Measurements from ENCODE around the gene CACNA1B. TPM values are rescaled to one million over a fixed set of nuclear protein-coding genes. Genes with fewer than 3 reads are reported as not detected.

CACNA1B gene
- total RNA-seq, 1 donor from 2014 or later = not detected

- TF ChIP-seq CTCF (IDR thresholded peaks at IDR 0.05; ENCODE audit: insufficient read depth, low read length, severe bottlenecking) = no peak
- DNase-seq (ENCODE audit: low read depth) (no peak), FAIRE-seq (no peak)
- no peak overlapping the region for H3K4me3 ChIP-seq (ENCODE audit: low read depth, low read length)
- no peaks in the 10 kb centered on the region for H3K27me3 ChIP-seq (ENCODE audit: control insufficient read depth, insufficient read depth, low read length)
- H3K36me3 ChIP-seq (ENCODE audit: control insufficient read depth, insufficient read depth, low read length) = no peaks in the 10 kb centered on the region
These were observed 223.2 kb downstream of the CACNA1B start for GRCh38 chr9:138100711-138101350.

DNA sequence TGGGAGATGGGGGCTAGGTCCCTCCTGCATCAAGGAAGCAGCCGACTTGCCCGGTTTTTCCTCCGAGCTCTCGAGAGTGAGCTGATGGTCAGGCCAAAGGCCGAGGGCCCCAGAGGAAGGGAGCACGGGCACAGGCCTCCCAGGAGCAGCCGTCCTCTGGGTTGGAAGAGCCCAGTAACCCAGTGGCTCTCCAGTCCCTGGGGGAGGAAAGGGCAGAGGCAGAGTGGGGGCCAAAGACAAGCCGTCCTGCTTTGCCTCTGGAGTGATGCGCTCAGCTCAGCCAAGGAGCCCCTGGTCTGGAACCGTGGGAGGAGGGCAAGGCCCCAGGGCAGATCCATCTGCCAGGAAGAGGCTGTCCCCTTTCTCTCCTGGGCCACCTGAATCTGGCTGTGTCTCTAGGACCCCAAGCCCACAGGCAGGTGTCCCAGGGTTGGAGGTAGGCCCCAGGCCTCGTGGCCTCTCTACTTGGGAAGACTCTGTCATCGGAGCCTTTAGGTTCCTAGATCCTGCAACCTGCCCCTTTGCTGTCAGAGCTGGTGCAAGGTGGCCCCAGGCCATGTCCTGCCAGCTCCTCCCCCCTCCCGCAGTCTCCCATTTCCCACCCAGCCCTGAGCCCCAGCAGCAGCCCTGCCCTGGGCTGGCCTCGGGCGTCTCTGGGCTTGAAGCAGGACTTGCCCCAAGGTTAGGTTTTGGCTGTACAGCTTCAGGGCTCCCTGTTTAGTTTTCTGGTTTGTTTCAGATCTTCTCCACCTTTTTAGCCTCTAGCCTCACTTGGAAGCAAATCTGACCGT lies 224.1 kb downstream of the CACNA1B start:
- Histone ChIP-seq H3K36me3 (ENCODE audit: control insufficient read depth, insufficient read depth, low read length) (no peaks in the 10 kb centered on the region), H3K27me3 (ENCODE audit: control insufficient read depth, insufficient read depth, low read length) (no peaks in the 10 kb centered on the region), H3K4me3 (ENCODE audit: low read depth, low read length) (no peak overlapping the region)
- no peak for TF ChIP-seq CTCF (IDR thresholded peaks at IDR 0.05; ENCODE audit: insufficient read depth, low read length, severe bottlenecking)
- FAIRE-seq (no peak), DNase-seq (ENCODE audit: low read depth) (no peak)

DNA sequence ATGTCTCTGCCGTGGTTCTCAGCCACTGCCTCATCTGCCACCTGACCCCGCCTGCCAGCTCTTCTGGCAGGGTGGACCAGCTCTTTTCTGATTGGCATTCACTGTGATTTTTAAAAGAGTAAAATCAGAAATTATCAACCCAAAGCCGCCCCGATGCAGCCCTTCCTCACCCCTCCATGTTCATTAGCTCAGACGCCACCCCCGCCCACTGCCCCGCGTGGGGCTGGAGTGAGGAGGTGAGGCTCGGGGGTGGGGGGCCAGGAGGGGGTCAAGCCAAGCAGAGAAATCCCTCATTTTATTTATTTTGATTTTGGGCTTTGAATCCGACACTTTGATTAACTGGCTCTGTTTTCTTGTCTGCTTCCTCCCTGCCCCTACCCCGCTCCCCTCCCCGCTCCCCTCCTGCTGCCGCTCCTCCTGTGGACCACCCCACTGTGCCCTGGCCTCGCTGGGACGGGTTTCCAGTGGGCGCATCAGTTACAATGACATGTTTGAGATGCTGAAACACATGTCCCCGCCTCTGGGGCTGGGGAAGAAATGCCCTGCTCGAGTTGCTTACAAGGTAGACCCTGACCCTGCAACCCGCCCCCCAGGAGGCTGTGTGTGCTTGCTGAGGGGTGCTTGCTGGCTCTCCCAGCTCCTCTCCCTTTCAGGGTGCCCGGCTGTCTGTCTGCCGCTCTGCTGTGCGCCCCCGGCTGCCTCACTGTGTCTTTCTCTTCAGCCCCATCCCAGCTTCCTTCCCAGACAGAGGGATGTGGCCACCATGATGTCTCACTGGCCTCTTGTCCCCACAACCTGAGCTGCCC lies 224.9 kb downstream of the CACNA1B start:
- Histone ChIP-seq H3K36me3 (ENCODE audit: control insufficient read depth, insufficient read depth, low read length) (no peaks in the 10 kb centered on the region), H3K27me3 (ENCODE audit: control insufficient read depth, insufficient read depth, low read length) (no peaks in the 10 kb centered on the region), H3K4me3 (ENCODE audit: low read depth, low read length) (no peak overlapping the region)
- FAIRE-seq = no peak
- no peak for TF ChIP-seq CTCF (IDR thresholded peaks at IDR 0.05; ENCODE audit: insufficient read depth, low read length, severe bottlenecking)
- DNase-seq (ENCODE audit: low read depth) = no peak

DNA sequence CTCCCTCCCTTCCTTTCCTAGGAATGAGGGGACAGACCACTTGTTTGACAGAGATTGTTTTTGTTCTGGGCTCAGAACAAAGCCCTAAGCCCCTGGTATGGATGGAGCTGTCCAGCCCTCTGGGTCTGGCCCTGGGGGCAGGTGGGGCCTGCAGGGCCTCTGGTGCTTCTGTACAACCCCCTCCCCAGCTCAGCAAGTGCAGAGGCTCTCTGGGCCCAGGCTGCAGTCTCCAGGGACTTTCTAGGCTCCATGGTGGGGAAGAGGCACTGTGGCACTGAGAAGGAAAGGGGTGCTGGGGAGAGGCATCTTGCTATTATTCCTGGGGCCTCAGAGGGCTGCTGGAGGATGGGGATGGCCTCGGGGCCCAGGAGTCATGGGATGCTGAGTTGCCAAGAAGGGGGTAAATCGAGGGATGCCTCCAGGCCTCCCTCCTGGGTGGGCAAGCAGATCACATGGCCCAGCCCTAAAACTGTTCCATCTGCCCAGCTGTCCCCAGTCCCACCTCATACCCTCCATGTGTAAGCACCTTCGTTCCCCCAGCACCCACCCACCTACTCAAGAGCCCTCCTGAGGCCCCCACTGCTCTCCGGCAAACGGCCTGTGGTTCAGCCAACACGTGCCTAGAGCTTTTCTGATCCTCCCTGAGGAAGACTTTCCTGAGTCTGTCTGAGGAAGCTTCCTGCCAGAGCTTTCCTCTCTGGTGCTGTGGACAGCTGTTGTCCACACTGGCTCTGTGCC lies 225.7 kb downstream of the CACNA1B start:
- TF ChIP-seq CTCF (IDR thresholded peaks at IDR 0.05; ENCODE audit: insufficient read depth, low read length, severe bottlenecking) = no peak
- Histone ChIP-seq H3K36me3 (ENCODE audit: control insufficient read depth, insufficient read depth, low read length) (no peaks in the 10 kb centered on the region), H3K4me3 (ENCODE audit: low read depth, low read length) (no peak overlapping the region), H3K27me3 (ENCODE audit: control insufficient read depth, insufficient read depth, low read length) (no peaks in the 10 kb centered on the region)
- FAIRE-seq = peak; percentile 36
- DNase-seq (ENCODE audit: low read depth) = no peak

DNA sequence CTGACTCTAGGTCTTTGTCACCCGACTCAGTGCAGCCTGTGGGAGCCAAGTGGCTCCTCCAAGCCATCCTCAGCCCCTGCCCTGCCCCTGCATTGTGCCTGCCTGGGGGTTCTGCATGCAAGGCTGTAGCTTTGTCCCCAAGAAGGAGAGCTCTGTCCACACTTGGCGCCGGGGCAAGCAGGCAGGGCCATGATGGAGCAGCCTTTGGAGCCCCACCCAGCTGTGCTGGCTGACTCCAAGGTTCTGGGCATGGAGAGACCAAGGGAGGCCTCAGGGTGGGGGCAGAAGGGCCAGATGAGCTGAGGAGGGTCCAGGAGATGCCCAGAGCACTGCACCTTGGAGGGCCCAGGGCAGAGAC lies 226.2 kb downstream of the CACNA1B start:
- no peak for TF ChIP-seq CTCF (IDR thresholded peaks at IDR 0.05; ENCODE audit: insufficient read depth, low read length, severe bottlenecking)
- no peak for DNase-seq (ENCODE audit: low read depth)
- Histone ChIP-seq H3K36me3 (ENCODE audit: control insufficient read depth, insufficient read depth, low read length) (no peaks in the 10 kb centered on the region), H3K27me3 (ENCODE audit: control insufficient read depth, insufficient read depth, low read length) (no peaks in the 10 kb centered on the region), H3K4me3 (ENCODE audit: low read depth, low read length) (no peak overlapping the region)
- no peak for FAIRE-seq

All from bronchial epithelial cell (primary cell).